Astrocyte of the spinal cord (primary cell): Measurements from ENCODE around the gene SLC44A1.

Source experiments
- DNase-seq: peaks from one replicate; pipeline ENCODE4 v3.0.0; 2011; ENCODE audit warnings: low read depth, low spot score
- H3K4me3 ChIP-seq: 2 replicates; pipeline ENCODE4 v1.5.1; 2011; ENCODE audit warnings: low read depth, mild to moderate bottlenecking, low read length, moderate library complexity
- CTCF ChIP-seq: IDR thresholded peaks from 2 replicates; pipeline ENCODE4 v1.5.1; 2012; ENCODE audit warnings: low read depth, mild to moderate bottlenecking, low read length, inconsistent platforms
- in situ Hi-C: cut with HindIII; loops from 2 replicates; pipeline ENCODE4 v1.10.0; 2017; ENCODE audit warnings: low sequenced_read_pairs

The SLC44A1 gene

GRCh38 chr9:105415662-105415980 is 171.2 kb downstream of the SLC44A1 start:
- no peak overlapping the region for H3K4me3 ChIP-seq
- DNase-seq: no peak
- TF ChIP-seq CTCF: no peak
- in situ Hi-C loops: no loop called here

GRCh38 chr9:105416840-105417239 is 172.4 kb downstream of the SLC44A1 start:
- in situ Hi-C loops: no loop called here
- no peak for DNase-seq
- no peak overlapping the region for H3K4me3 ChIP-seq
- no peak for TF ChIP-seq CTCF

- H3K4me3 ChIP-seq: no peak overlapping the region
- DNase-seq: no peak
- TF ChIP-seq CTCF: no peak
- in situ Hi-C loops: no loop called here
These were observed 174.4 kb downstream of the SLC44A1 start for GRCh38 chr9:105418588-105419500.

GRCh38 chr9:105419816-105420597 is 175.6 kb downstream of the SLC44A1 start:
- DNase-seq: no peak
- in situ Hi-C loops: no loop called here
- TF ChIP-seq CTCF: no peak
- no peak overlapping the region for H3K4me3 ChIP-seq

- TF ChIP-seq CTCF: no peak
- in situ Hi-C loops: no loop called here
These were observed 176.7 kb downstream of the SLC44A1 start for GRCh38 chr9:105421154-105421553.

GRCh38 chr9:105421864-105422263 is 177.4 kb downstream of the SLC44A1 start:
- H3K4me3 ChIP-seq: no peak overlapping the region
- TF ChIP-seq CTCF: no peak
- in situ Hi-C loops: no loop called here
- no peak for DNase-seq

More at GRCh38 chr9:105421154-105421553, 176.7 kb downstream of the SLC44A1 start:
- H3K4me3 ChIP-seq: no peak overlapping the region
- no peak for DNase-seq
